Endothelial cell of umbilical vein (primary cell): ENCODE results near the gene TRAF1. TPM values are rescaled to one million over a fixed set of nuclear protein-coding genes. Genes with fewer than 3 reads are reported as not detected.

Experiments
- BruUV-seq: library from RNA; stranded (reverse); fragments of 400-500 nt; replicated peaks from 2 replicates; lab custom pipeline; 2021; lab: Mats Ljungman, UMichigan
- CTCF ChIA-PET: fragments of 300-600, 350-600 bp; sonication (Branson Sonifier 250); formaldehyde crosslinking; loops from one replicate; lab custom pipeline; 2021; ENCODE audit warnings: antibody characterized with exemption, inconsistent platforms; lab: Charles Lee
- POLR2A ChIA-PET: fragments of 300-600, 350-600 bp; sonication (Branson Sonifier 250); formaldehyde crosslinking; loops from one replicate; lab custom pipeline; 2021; ENCODE audit warnings: antibody characterized with exemption, inconsistent platforms; lab: Charles Lee
- DNase-seq: peaks from one replicate; pipeline ENCODE4 v3.0.0-alpha.2; 2011; ENCODE audit warnings: low read depth, low spot score
- FAIRE-seq: peaks from 2 replicates; lab custom pipeline; 2011; peaks lifted over from hg19 to GRCh38; lab: Jason Lieb, UNC
- H2AFZ ChIP-seq: 2 replicates; pipeline ENCODE4 v1.6.0; 2012; ENCODE audit warnings: low read depth, low read length, control low read depth, inconsistent platforms
- H3K27ac ChIP-seq: 2 replicates; pipeline ENCODE4 v1.5.1; 2011; ENCODE audit warnings: low read depth, mild to moderate bottlenecking, control low read depth, low read length, moderate library complexity; ENCODE audit not compliant: insufficient read depth
- H3K27me3 ChIP-seq, 2 experiments: 2 replicates each; pipeline versions ENCODE4 v1.6.0 to v1.6.1; 2011; ENCODE audit warnings: low read length in 2 of 2, mixed read lengths in 1 of 2; ENCODE audit not compliant: control insufficient read depth in 2 of 2, insufficient read depth in 2 of 2
- H3K36me3 ChIP-seq, 2 experiments: 2 replicates in 1 of 2; 3 replicates in 1 of 2; pipeline ENCODE4 v1.5.1; 2011; ENCODE audit warnings: low read length in 2 of 2, mild to moderate bottlenecking in 1 of 2, moderate library complexity in 1 of 2; ENCODE audit not compliant: control insufficient read depth in 2 of 2, insufficient read depth in 2 of 2; ENCODE audit errors: extremely low read depth in 1 of 2
- H3K4me1 ChIP-seq: 3 replicates; pipeline ENCODE4 v1.5.1; 2011; ENCODE audit warnings: mild to moderate bottlenecking, low read length; ENCODE audit not compliant: control insufficient read depth, insufficient read depth; ENCODE audit errors: extremely low read depth
- H3K4me2 ChIP-seq: 2 replicates; pipeline ENCODE4 v1.6.1; 2011; ENCODE audit warnings: low read length, control low read depth, mixed read lengths; ENCODE audit not compliant: insufficient read depth
- H3K4me3 ChIP-seq, 3 experiments: fragments of 200-600 bp in 1 of 3; sonication (generic), shearing (Covaris generic) in 1 of 3; replicated peaks in 1 of 3; 2 replicates each; pipeline ENCODE4 v1.5.1; 2011 to 2016; ENCODE audit warnings: control low read depth in 3 of 3, low read length in 3 of 3, mild to moderate bottlenecking in 2 of 3, inconsistent platforms in 1 of 3, low read depth in 1 of 3, moderate library complexity in 1 of 3; ENCODE audit not compliant: insufficient read depth in 1 of 3
- H3K79me2 ChIP-seq: 2 replicates; pipeline ENCODE4 v1.6.0; 2012; ENCODE audit warnings: low read length, inconsistent platforms; ENCODE audit not compliant: control insufficient read depth, insufficient read depth
- H3K9ac ChIP-seq: replicated peaks from 2 replicates; pipeline ENCODE3; 2011; ENCODE audit warnings: low read length, control low read depth; ENCODE audit not compliant: insufficient read depth; ENCODE audit errors: extremely low read depth
- H3K9me1 ChIP-seq: replicated peaks from 3 replicates; pipeline ENCODE4 v1.6.0; 2011; ENCODE audit warnings: mild to moderate bottlenecking, low read length; ENCODE audit not compliant: control insufficient read depth, insufficient read depth; ENCODE audit errors: extremely low read depth
- H3K9me3 ChIP-seq: replicated peaks from 2 replicates; pipeline ENCODE4 v1.5.1; 2012; ENCODE audit warnings: low read length, inconsistent platforms; ENCODE audit not compliant: control insufficient read depth, insufficient read depth
- H4K20me1 ChIP-seq: replicated peaks from 2 replicates; pipeline ENCODE3; 2011; ENCODE audit warnings: mild to moderate bottlenecking, low read length; ENCODE audit not compliant: control insufficient read depth, insufficient read depth; ENCODE audit errors: extremely low read depth
- EZH2 ChIP-seq: IDR thresholded peaks from 2 replicates; pipeline ENCODE4 v1.6.1; 2012; ENCODE audit warnings: borderline replicate concordance, low read depth, mild to moderate bottlenecking, moderate library complexity, low read length, inconsistent platforms; ENCODE audit not compliant: severe bottlenecking
- FOS ChIP-seq: IDR thresholded peaks from 2 replicates; pipeline ENCODE4 v1.6.1; 2011; ENCODE audit warnings: mild to moderate bottlenecking, low read length, moderate library complexity, borderline replicate concordance; ENCODE audit not compliant: insufficient read depth
- GATA2 ChIP-seq: IDR thresholded peaks from 2 replicates; pipeline ENCODE4 v1.7.0; 2011; ENCODE audit warnings: low read depth, mild to moderate bottlenecking, moderate library complexity, mixed read lengths, low read length; ENCODE audit not compliant: insufficient read length, insufficient read depth
- JUN ChIP-seq: IDR thresholded peaks from 2 replicates; pipeline ENCODE4 v1.6.1; 2011; ENCODE audit warnings: borderline replicate concordance, low read depth; ENCODE audit not compliant: insufficient read length, insufficient read depth
- MYC ChIP-seq: IDR thresholded peaks from one replicate; pipeline ENCODE4 v1.6.1; 2011; ENCODE audit warnings: mild to moderate bottlenecking, low read depth, low read length
- POLR2AphosphoS5 ChIP-seq: IDR thresholded peaks from 2 replicates; pipeline ENCODE4 v1.6.1; 2012; ENCODE audit warnings: low read depth, mild to moderate bottlenecking, control low read depth, low read length, moderate library complexity; ENCODE audit not compliant: insufficient read depth
- dilution Hi-C: fragments of 300-500 bp; cut with MboI; formaldehyde crosslinking; loops from one replicate; pipeline ENCODE4 v1.15.0; 2019; ENCODE audit warnings: low sequenced_read_pairs; ENCODE audit not compliant: extremely low pct_ligation_motif_present
- intact Hi-C: fragments of 100-400 bp; cut with micrococcal nuclease; formaldehyde crosslinking; loops from one replicate; pipeline ENCODE4 v1.10.0; 2022
- polyA plus RNA-seq, 4 experiments: library from polyadenylated mRNA; depleted of rRNA in 3 of 4; stranded (reverse) in 3 of 4; unstranded in 1 of 4; fragments of >200 nt; gene quantifications; 2 replicates each; pipeline versions ENCODE4 v1.2.1 to v1.2.3, GENCODE V29; 2011 to 2012; ENCODE audit warnings: missing spikeins in 1 of 4
- total RNA-seq: library from RNA; stranded (reverse); gene quantifications from 2 replicates; pipeline ENCODE4 v1.2.3, GENCODE V29; 2021
- TF ChIP-seq, protein P1 (sequence below), 2 donors: IDR thresholded peaks; 1 replicate in 1 of 2; 2 replicates in 1 of 2; pipeline ENCODE4 v1.5.1; 2011; ENCODE audit warnings: low read length in 2 of 2, mild to moderate bottlenecking in 2 of 2, moderate library complexity in 2 of 2, control low read depth in 1 of 2, inconsistent platforms in 1 of 2, low read depth in 1 of 2; ENCODE audit not compliant: insufficient read depth in 1 of 2; ENCODE audit errors: extremely low read depth in 1 of 2

The TRAF1 gene
- total and polyA plus RNA-seq, 2 donors (not counting 3 experiments of a cell fraction or from before 2014, with no cell fraction given) = 2.0 to 2.6 TPM

DNA sequence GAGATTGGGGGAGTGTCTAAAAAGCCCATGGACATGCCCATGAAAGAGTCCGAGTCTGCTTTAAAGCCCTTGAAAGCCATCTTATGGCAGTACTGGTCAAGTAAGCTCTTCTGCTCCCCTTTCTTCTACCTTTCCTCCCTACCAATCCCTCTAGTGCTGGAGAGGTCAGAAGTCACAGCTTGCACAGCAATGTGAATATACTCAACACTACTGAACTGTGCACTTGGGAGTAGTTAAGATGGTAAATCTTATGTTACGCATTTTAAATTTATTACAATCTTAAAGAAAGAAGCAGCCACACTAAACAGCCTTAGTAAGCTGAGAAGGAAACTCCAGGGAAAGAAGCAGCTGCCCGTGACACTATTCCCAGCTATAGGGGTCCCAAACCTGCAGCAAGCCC lies 12.3 kb upstream of the TRAF1 start:
- CTCF ChIA-PET = interaction anchor here (1.2 to 3.9 kb wide), 2 partner anchors 10 to 71 kb away, joined by 3 to 38 read pairs; no protein-coding TSS in a partner anchor
- FAIRE-seq (no peak), DNase-seq (no peak)
- Histone ChIP-seq H3K79me2 (no peaks in the 10 kb centered on the region), H3K27ac (no peak overlapping the region), H3K36me3 (no peaks in the 10 kb centered on the region), H3K27me3 (no peaks in the 10 kb centered on the region), H3K4me1 (peaks cover 65% of the 10 kb centered on the region), H2AFZ (no peak overlapping the region), H3K9me1 (no peaks in the 10 kb centered on the region), H3K4me2 (no peak overlapping the region), H3K9me3 (no peaks in the 10 kb centered on the region), H4K20me1 (no peaks in the 10 kb centered on the region), H3K9ac (no peak overlapping the region), H3K4me3 (no peak overlapping the region)
- dilution Hi-C loops = no loop called here
- no TSS peak for BruUV-seq
- POLR2A ChIA-PET = no interaction called here
- no peak for TF ChIP-seq MYC
- intact Hi-C loops = loop anchor here (5.0 kb wide), 1 partner anchor 133 kb away; the partner anchor contains the start of gene CNTRL

DNA sequence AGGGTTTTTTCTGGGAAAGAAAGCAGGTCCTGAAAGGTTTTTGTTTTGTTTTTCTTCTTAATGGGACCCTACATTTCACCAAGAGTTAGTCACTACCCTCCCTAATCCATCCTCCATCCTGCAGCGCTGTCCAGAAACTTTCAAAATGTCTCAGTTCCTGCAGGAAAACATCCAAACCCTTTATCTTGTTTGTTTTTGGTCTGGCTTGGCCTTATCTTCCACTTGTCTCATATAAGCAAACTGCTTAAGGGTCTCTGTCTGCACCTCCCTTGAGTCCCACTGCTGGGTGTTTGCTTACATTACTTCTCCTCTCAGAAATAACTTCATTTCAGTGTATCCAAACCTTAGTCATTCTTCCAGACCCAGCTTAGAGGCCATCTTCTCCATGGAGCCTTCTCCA lies 11.0 kb upstream of the TRAF1 start:
- BruUV-seq = no TSS peak
- DNase-seq (no peak), FAIRE-seq (peak; percentile 73)
- no peak overlapping the region for H3K9ac ChIP-seq
- TF ChIP-seq FOS (peak; percentile 28), GATA2 (peak; percentile 89), JUN (no peak), EZH2 (no peak), POLR2AphosphoS5 (peak; percentile 29)
- TF ChIP-seq, protein P1, sequence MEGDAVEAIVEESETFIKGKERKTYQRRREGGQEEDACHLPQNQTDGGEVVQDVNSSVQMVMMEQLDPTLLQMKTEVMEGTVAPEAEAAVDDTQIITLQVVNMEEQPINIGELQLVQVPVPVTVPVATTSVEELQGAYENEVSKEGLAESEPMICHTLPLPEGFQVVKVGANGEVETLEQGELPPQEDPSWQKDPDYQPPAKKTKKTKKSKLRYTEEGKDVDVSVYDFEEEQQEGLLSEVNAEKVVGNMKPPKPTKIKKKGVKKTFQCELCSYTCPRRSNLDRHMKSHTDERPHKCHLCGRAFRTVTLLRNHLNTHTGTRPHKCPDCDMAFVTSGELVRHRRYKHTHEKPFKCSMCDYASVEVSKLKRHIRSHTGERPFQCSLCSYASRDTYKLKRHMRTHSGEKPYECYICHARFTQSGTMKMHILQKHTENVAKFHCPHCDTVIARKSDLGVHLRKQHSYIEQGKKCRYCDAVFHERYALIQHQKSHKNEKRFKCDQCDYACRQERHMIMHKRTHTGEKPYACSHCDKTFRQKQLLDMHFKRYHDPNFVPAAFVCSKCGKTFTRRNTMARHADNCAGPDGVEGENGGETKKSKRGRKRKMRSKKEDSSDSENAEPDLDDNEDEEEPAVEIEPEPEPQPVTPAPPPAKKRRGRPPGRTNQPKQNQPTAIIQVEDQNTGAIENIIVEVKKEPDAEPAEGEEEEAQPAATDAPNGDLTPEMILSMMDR (IDR thresholded peaks at IDR 0.05; ENCODE audit: extremely low read depth in 1 of 2, insufficient read depth in 1 of 2, low read depth in 1 of 2, low read length in 2 of 2) = no peak
- no peaks in the 10 kb centered on the region for H3K9me3 ChIP-seq
- dilution Hi-C loops (no loop called here), intact Hi-C loops (loop anchor here (5.0 kb wide), 1 partner anchor 135 kb away; the partner anchor contains the start of gene CNTRL)
- no peaks in the 10 kb centered on the region for H3K79me2 ChIP-seq
- H2AFZ ChIP-seq = peak overlapping the region; percentile 49
- no peaks in the 10 kb centered on the region for H3K9me1 ChIP-seq
- ChIA-PET POLR2A (no interaction called here), CTCF (interaction anchor here (0.6 to 3.9 kb wide), 14 partner anchors 9 to 318 kb away, joined by 3 to 38 read pairs (median 3); partner anchors contain the start of gene FBXW2)
- no peaks in the 10 kb centered on the region for H4K20me1 ChIP-seq
- H3K27ac ChIP-seq = peak overlapping the region; percentile 19
- H3K27me3 ChIP-seq = no peaks in the 10 kb centered on the region
- no peak overlapping the region for H3K4me3 ChIP-seq
- no peak overlapping the region for H3K4me2 ChIP-seq
- H3K36me3 ChIP-seq = no peaks in the 10 kb centered on the region
- peaks cover 60% of the 10 kb centered on the region for H3K4me1 ChIP-seq
